ENCODE data around the gene NCS1.
A peak's percentile ranks its signal among the peaks of the same experiment; 100 is the strongest.

The NCS1 gene

GRCh38 chr9:130175355-130175754 lies 3.2 kb downstream of the NCS1 start:
- H3K27ac ChIP-seq (ENCODE audit: low read depth, low read length, severe bottlenecking) = no peak overlapping the region
- peaks cover 14% of the 10 kb centered on the region for H3K4me1 ChIP-seq (ENCODE audit: control insufficient read depth, insufficient read depth, low read length, poor library complexity, severe bottlenecking)
- H3K36me3 ChIP-seq (ENCODE audit: control insufficient read depth, insufficient read depth, low read length) = peaks cover 26% of the 10 kb centered on the region
- 86% methylated on average over 5 to 9 of the region's 9 CpGs for WGBS, 2 experiments (ENCODE audit: insufficient coverage in 2 of 2)
- no peaks in the 10 kb centered on the region for H3K9me3 ChIP-seq (ENCODE audit: control insufficient read depth, low read length)
- no peak overlapping the region for H3K4me3 ChIP-seq (ENCODE audit: extremely low read depth, insufficient read depth, low read length, poor library complexity, severe bottlenecking)

GRCh38 chr9:130176760-130177159 lies 4.6 kb downstream of the NCS1 start:
- 97 to 98% methylated on average over 5 of the region's 6 CpGs for WGBS, 2 experiments (ENCODE audit: insufficient coverage in 2 of 2)
- Histone ChIP-seq H3K4me3 (ENCODE audit: extremely low read depth, insufficient read depth, low read length, poor library complexity, severe bottlenecking) (no peak overlapping the region), H3K4me1 (ENCODE audit: control insufficient read depth, insufficient read depth, low read length, poor library complexity, severe bottlenecking) (peaks cover 14% of the 10 kb centered on the region)

GRCh38 chr9:130177898-130178805 lies 5.9 kb downstream of the NCS1 start:
- Histone ChIP-seq H3K4me3 (ENCODE audit: extremely low read depth, insufficient read depth, low read length, poor library complexity, severe bottlenecking) (no peak overlapping the region), H3K36me3 (ENCODE audit: control insufficient read depth, insufficient read depth, low read length) (peaks cover 36% of the 10 kb centered on the region), H3K4me1 (ENCODE audit: control insufficient read depth, insufficient read depth, low read length, poor library complexity, severe bottlenecking) (peaks cover 19% of the 10 kb centered on the region), H3K9me3 (ENCODE audit: control insufficient read depth, low read length) (no peaks in the 10 kb centered on the region), H3K27ac (ENCODE audit: low read depth, low read length, severe bottlenecking) (no peak overlapping the region)
- 90 to 97% methylated on average over 14 of the region's 20 CpGs for WGBS, 2 experiments (ENCODE audit: insufficient coverage in 2 of 2)

More at GRCh38 chr9:130176760-130177159, 4.6 kb downstream of the NCS1 start:
- H3K27ac ChIP-seq (ENCODE audit: low read depth, low read length, severe bottlenecking) = no peak overlapping the region
- no peaks in the 10 kb centered on the region for H3K9me3 ChIP-seq (ENCODE audit: control insufficient read depth, low read length)
- peaks cover 36% of the 10 kb centered on the region for H3K36me3 ChIP-seq (ENCODE audit: control insufficient read depth, insufficient read depth, low read length)

- 100% methylated on average over 1 to 2 of the region's 2 CpGs for WGBS, 2 experiments (ENCODE audit: insufficient coverage in 2 of 2)
- H3K9me3 ChIP-seq (ENCODE audit: control insufficient read depth, low read length) = no peaks in the 10 kb centered on the region
- no peak overlapping the region for H3K27ac ChIP-seq (ENCODE audit: low read depth, low read length, severe bottlenecking)
- H3K4me3 ChIP-seq (ENCODE audit: extremely low read depth, insufficient read depth, low read length, poor library complexity, severe bottlenecking) = no peak overlapping the region
- H3K4me1 ChIP-seq (ENCODE audit: control insufficient read depth, insufficient read depth, low read length, poor library complexity, severe bottlenecking) = peaks cover 18% of the 10 kb centered on the region
- peaks cover 39% of the 10 kb centered on the region for H3K36me3 ChIP-seq (ENCODE audit: control insufficient read depth, insufficient read depth, low read length)
Observed at GRCh38 chr9:130179331-130179907, 7.2 kb downstream of the NCS1 start.

GRCh38 chr9:130180516-130180915 lies 8.3 kb downstream of the NCS1 start:
- H3K36me3 ChIP-seq (ENCODE audit: control insufficient read depth, insufficient read depth, low read length) = peaks cover 36% of the 10 kb centered on the region
- H3K9me3 ChIP-seq (ENCODE audit: control insufficient read depth, low read length) = no peaks in the 10 kb centered on the region
- no peak overlapping the region for H3K4me3 ChIP-seq (ENCODE audit: extremely low read depth, insufficient read depth, low read length, poor library complexity, severe bottlenecking)
- H3K27ac ChIP-seq (ENCODE audit: low read depth, low read length, severe bottlenecking) = no peak overlapping the region
- peaks cover 24% of the 10 kb centered on the region for H3K4me1 ChIP-seq (ENCODE audit: control insufficient read depth, insufficient read depth, low read length, poor library complexity, severe bottlenecking)
- WGBS, 2 experiments (ENCODE audit: insufficient coverage in 2 of 2) = 93 to 98% methylated on average over 10 to 12 of the region's 12 CpGs

- peaks cover 28% of the 10 kb centered on the region for H3K36me3 ChIP-seq (ENCODE audit: control insufficient read depth, insufficient read depth, low read length)
- H3K9me3 ChIP-seq (ENCODE audit: control insufficient read depth, low read length) = no peaks in the 10 kb centered on the region
- peaks cover 37% of the 10 kb centered on the region for H3K4me1 ChIP-seq (ENCODE audit: control insufficient read depth, insufficient read depth, low read length, poor library complexity, severe bottlenecking)
- 96% methylated on average over 28 to 30 of the region's 33 CpGs for WGBS, 2 experiments (ENCODE audit: insufficient coverage in 2 of 2)
- H3K4me3 ChIP-seq (ENCODE audit: extremely low read depth, insufficient read depth, low read length, poor library complexity, severe bottlenecking) = no peak overlapping the region
- no peak overlapping the region for H3K27ac ChIP-seq (ENCODE audit: low read depth, low read length, severe bottlenecking)
Observed at GRCh38 chr9:130181678-130182380, 9.6 kb downstream of the NCS1 start.

- peaks cover 43% of the 10 kb centered on the region for H3K4me1 ChIP-seq (ENCODE audit: control insufficient read depth, insufficient read depth, low read length, poor library complexity, severe bottlenecking)
- peaks cover 23% of the 10 kb centered on the region for H3K36me3 ChIP-seq (ENCODE audit: control insufficient read depth, insufficient read depth, low read length)
- no peaks in the 10 kb centered on the region for H3K9me3 ChIP-seq (ENCODE audit: control insufficient read depth, low read length)
- peak overlapping the region; percentile 72 for H3K27ac ChIP-seq (ENCODE audit: low read depth, low read length, severe bottlenecking)
- no peak overlapping the region for H3K4me3 ChIP-seq (ENCODE audit: extremely low read depth, insufficient read depth, low read length, poor library complexity, severe bottlenecking)
- WGBS, 2 experiments (ENCODE audit: insufficient coverage in 2 of 2) = 95% methylated on average over 11 to 15 of the region's 17 CpGs
Observed at GRCh38 chr9:130182381-130182909, 10.2 kb downstream of the NCS1 start.

GRCh38 chr9:130183133-130183762 lies 11.0 kb downstream of the NCS1 start:
- Histone ChIP-seq H3K4me3 (ENCODE audit: extremely low read depth, insufficient read depth, low read length, poor library complexity, severe bottlenecking) (no peak overlapping the region), H3K27ac (ENCODE audit: low read depth, low read length, severe bottlenecking) (peak overlapping the region; percentile 72), H3K4me1 (ENCODE audit: control insufficient read depth, insufficient read depth, low read length, poor library complexity, severe bottlenecking) (peaks cover 49% of the 10 kb centered on the region), H3K36me3 (ENCODE audit: control insufficient read depth, insufficient read depth, low read length) (peaks cover 23% of the 10 kb centered on the region), H3K9me3 (ENCODE audit: control insufficient read depth, low read length) (no peaks in the 10 kb centered on the region)
- 35 to 58% methylated on average over 6 to 7 of the region's 7 CpGs for WGBS, 2 experiments (ENCODE audit: insufficient coverage in 2 of 2)

GRCh38 chr9:130185017-130185416 lies 12.8 kb downstream of the NCS1 start:
- Histone ChIP-seq H3K9me3 (ENCODE audit: control insufficient read depth, low read length) (no peaks in the 10 kb centered on the region), H3K4me1 (ENCODE audit: control insufficient read depth, insufficient read depth, low read length, poor library complexity, severe bottlenecking) (peaks cover 49% of the 10 kb centered on the region), H3K4me3 (ENCODE audit: extremely low read depth, insufficient read depth, low read length, poor library complexity, severe bottlenecking) (no peak overlapping the region), H3K36me3 (ENCODE audit: control insufficient read depth, insufficient read depth, low read length) (peaks cover 20% of the 10 kb centered on the region), H3K27ac (ENCODE audit: low read depth, low read length, severe bottlenecking) (peak overlapping the region; percentile 81)
- 82 to 86% methylated on average over 11 to 12 of the region's 15 CpGs for WGBS, 2 experiments (ENCODE audit: insufficient coverage in 2 of 2)

GRCh38 chr9:130185490-130186031 lies 13.4 kb downstream of the NCS1 start:
- 51 to 59% methylated on average over 14 to 15 of the region's 17 CpGs for WGBS, 2 experiments (ENCODE audit: insufficient coverage in 2 of 2)
- H3K4me3 ChIP-seq (ENCODE audit: extremely low read depth, insufficient read depth, low read length, poor library complexity, severe bottlenecking) = peak overlapping the region; percentile 8

More at GRCh38 chr9:130185490-130186031, 13.4 kb downstream of the NCS1 start:
- Histone ChIP-seq H3K4me1 (ENCODE audit: control insufficient read depth, insufficient read depth, low read length, poor library complexity, severe bottlenecking) (peaks cover 49% of the 10 kb centered on the region), H3K9me3 (ENCODE audit: control insufficient read depth, low read length) (no peaks in the 10 kb centered on the region), H3K36me3 (ENCODE audit: control insufficient read depth, insufficient read depth, low read length) (peaks cover 16% of the 10 kb centered on the region), H3K27ac (ENCODE audit: low read depth, low read length, severe bottlenecking) (peak overlapping the region; percentile 81)

Measured in mesodermal cell (in vitro differentiated cells).